Nephron progenitor cell (in vitro differentiated cells): ENCODE results near the gene FRMD4A.
"Not testable (repeated sequence)": the region's sequence is repeated elsewhere in the genome, so short reads cannot be mapped to it uniquely, and the experiment has no call there.

Source experiments
- DNase-seq: peaks from one replicate; pipeline ENCODE4 v3.0.0; 2021
- H3K27ac Mint-ChIP-seq: 2 replicates; pipeline ENCODE4 v1.8.0; 2021; ENCODE audit warnings: mild to moderate bottlenecking, moderate library complexity, mixed read lengths
- H3K27me3 Mint-ChIP-seq: 2 replicates; pipeline ENCODE4 v1.8.0; 2021; ENCODE audit warnings: mild to moderate bottlenecking, low read depth, mixed read lengths; ENCODE audit not compliant: poor library complexity
- H3K36me3 Mint-ChIP-seq: 2 replicates; pipeline ENCODE4 v1.8.0; 2021; ENCODE audit warnings: low read depth, mixed read lengths
- H3K4me1 Mint-ChIP-seq: 2 replicates; pipeline ENCODE4 v1.8.0; 2021; ENCODE audit warnings: mixed read lengths
- H3K4me3 Mint-ChIP-seq: 2 replicates; pipeline ENCODE4 v1.8.0; 2021; ENCODE audit warnings: mild to moderate bottlenecking, moderate library complexity, mixed read lengths
- H3K9me3 Mint-ChIP-seq: 2 replicates; pipeline ENCODE4 v1.8.0; 2021; ENCODE audit warnings: mild to moderate bottlenecking, moderate library complexity, mixed read lengths
- CTCF ChIP-seq: fragments of 200-600 bp; sonication (generic); IDR thresholded peaks from 2 replicates; pipeline ENCODE4 v1.5.0; 2021; ENCODE audit warnings: antibody characterized with exemption

The FRMD4A gene

GRCh38 chr10:14050598-14050997 lies 280.1 kb downstream of the FRMD4A start:
- no peak overlapping the region for H3K4me3 Mint-ChIP-seq
- no peak for TF ChIP-seq CTCF
- peaks cover 6% of the 10 kb centered on the region for H3K27me3 Mint-ChIP-seq
- peaks cover 23% of the 10 kb centered on the region for H3K4me1 Mint-ChIP-seq
- no peak overlapping the region for H3K27ac Mint-ChIP-seq
- no peak for DNase-seq
- peaks cover 35% of the 10 kb centered on the region for H3K9me3 Mint-ChIP-seq
- peaks cover 35% of the 10 kb centered on the region for H3K36me3 Mint-ChIP-seq

- Mint-ChIP-seq H3K9me3 (peaks cover 22% of the 10 kb centered on the region), H3K4me1 (peaks cover 19% of the 10 kb centered on the region)
Observed at GRCh38 chr10:14048930-14049613, 281.7 kb downstream of the FRMD4A start.

GRCh38 chr10:14047431-14047830 lies 283.3 kb downstream of the FRMD4A start:
- no peak overlapping the region for H3K27ac Mint-ChIP-seq
- peaks cover 16% of the 10 kb centered on the region for H3K9me3 Mint-ChIP-seq
- H3K36me3 Mint-ChIP-seq, result peaks cover 17% of the 10 kb centered on the region
- no peak for TF ChIP-seq CTCF
- no peak for DNase-seq
- peaks cover 13% of the 10 kb centered on the region for H3K4me1 Mint-ChIP-seq
- no peak overlapping the region for H3K4me3 Mint-ChIP-seq
- peaks cover 8% of the 10 kb centered on the region for H3K27me3 Mint-ChIP-seq

More at GRCh38 chr10:14048930-14049613, 281.7 kb downstream of the FRMD4A start:
- no peak overlapping the region for H3K27ac Mint-ChIP-seq
- TF ChIP-seq CTCF, result no peak
- H3K27me3 Mint-ChIP-seq, result peaks cover 6% of the 10 kb centered on the region
- peaks cover 22% of the 10 kb centered on the region for H3K36me3 Mint-ChIP-seq
- no peak for DNase-seq
- no peak overlapping the region for H3K4me3 Mint-ChIP-seq

GRCh38 chr10:14042051-14042450 lies 288.7 kb downstream of the FRMD4A start:
- not testable (repeated sequence) for H3K27me3 Mint-ChIP-seq, H3K27ac Mint-ChIP-seq, H3K4me3 Mint-ChIP-seq, H3K36me3 Mint-ChIP-seq, H3K4me1 Mint-ChIP-seq, H3K9me3 Mint-ChIP-seq, DNase-seq

- H3K4me3 Mint-ChIP-seq, result no peak overlapping the region
- peaks cover 8% of the 10 kb centered on the region for H3K9me3 Mint-ChIP-seq
- no peak for TF ChIP-seq CTCF
- DNase-seq, result no peak
- H3K27ac Mint-ChIP-seq, result no peak overlapping the region
- peaks cover 9% of the 10 kb centered on the region for H3K4me1 Mint-ChIP-seq
- H3K36me3 Mint-ChIP-seq, result peaks cover 9% of the 10 kb centered on the region
- H3K27me3 Mint-ChIP-seq, result peaks cover 7% of the 10 kb centered on the region
Observed at GRCh38 chr10:14040787-14041631, 289.7 kb downstream of the FRMD4A start.

GRCh38 chr10:14039968-14040668 lies 290.6 kb downstream of the FRMD4A start:
- peaks cover 9% of the 10 kb centered on the region for H3K4me1 Mint-ChIP-seq
- no peak overlapping the region for H3K27ac Mint-ChIP-seq
- H3K9me3 Mint-ChIP-seq, result peaks cover 8% of the 10 kb centered on the region
- peaks cover 9% of the 10 kb centered on the region for H3K36me3 Mint-ChIP-seq
- DNase-seq, result no peak
- peaks cover 13% of the 10 kb centered on the region for H3K27me3 Mint-ChIP-seq
- H3K4me3 Mint-ChIP-seq, result no peak overlapping the region
- TF ChIP-seq CTCF, result no peak
